Measurements from ENCODE around the gene POLD4.

The POLD4 gene

DNA sequence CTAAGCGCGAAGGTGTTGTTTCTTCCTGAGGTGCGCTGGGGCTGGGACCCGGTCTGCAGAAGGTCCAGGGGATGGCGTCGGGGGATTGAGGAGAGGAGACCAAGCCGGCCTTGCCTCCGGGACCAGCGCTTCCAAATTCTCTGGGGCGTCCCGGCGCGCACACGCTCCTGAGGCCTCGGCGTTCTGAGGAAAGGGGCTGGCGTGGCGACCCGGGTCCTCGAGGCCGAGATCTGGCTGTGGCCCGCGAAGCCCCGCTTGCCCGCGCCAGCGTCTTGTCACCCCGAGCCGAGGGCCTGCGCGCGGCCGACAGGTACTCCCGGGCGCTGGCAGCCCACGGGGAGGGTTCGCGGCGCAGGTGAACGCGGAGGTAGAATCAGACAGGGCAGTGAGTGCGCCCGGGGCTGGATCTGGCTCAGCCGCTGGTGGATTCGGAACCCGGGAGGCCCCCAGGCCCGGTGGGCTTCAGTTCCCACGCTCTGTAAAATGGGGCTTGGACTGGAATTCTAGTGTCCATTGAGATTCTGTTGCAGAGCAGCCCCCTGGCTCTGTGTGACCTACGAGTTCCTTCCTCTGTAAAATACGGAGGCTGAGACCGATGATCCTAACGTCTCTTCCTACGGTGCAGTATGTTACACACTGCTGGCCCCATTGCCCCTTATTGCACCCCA, 35.3 kb downstream of the POLD4 start:
- DNase-seq (ENCODE audit: low read depth, low spot score) = no peak

DNA sequence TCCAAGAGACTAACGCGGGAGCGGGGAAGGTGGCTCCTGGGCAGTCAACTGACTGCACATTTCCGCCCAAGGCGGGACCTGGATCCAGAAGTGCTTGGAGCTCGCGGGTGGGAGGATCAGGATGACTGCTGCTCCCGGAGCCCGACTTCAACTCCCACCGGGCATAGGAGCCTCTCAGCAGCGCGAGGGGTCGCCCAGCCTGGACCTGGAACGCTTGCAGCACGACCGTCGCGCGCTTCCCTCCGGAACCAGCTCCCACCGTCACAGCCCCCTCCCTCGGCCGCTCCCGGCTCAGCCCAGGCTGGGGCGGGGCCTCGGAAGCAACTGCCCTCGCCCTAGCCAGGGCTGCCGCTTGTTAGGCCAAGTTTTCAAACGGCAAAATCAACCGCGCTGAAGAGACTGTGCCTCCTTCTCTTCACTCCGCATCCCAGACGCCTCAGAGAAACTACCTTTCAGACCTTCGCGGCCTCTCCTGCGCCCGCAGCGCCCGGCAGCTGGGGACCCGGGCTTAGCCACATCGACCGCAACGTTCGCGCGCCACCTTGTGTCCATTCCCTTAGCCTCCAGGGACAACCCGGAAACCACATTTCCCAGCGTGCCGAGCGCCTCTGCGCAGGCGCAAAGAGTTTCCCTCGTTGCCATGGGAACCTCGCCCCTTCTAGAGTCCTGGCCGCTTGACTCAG, 36.0 kb downstream of the POLD4 start:
- peak; percentile 84 for DNase-seq (ENCODE audit: low read depth, low spot score)

DNA sequence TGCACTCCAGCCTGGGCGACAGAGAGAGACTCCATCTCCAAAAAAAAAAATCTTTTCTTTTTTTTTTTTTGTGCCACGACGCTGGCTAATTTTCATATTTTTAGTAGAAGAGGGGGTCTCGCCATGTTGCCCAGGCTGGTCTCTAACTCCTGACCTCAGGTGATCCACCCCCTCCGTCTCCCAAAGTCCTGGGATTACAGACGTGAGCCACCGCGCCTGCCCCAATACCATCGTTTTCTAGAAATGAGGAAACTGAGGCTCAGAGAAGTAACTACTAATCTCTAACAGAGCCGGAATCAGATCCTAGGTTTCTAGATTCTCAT, 36.5 kb downstream of the POLD4 start:
- no peak for DNase-seq (ENCODE audit: low read depth, low spot score)

DNA sequence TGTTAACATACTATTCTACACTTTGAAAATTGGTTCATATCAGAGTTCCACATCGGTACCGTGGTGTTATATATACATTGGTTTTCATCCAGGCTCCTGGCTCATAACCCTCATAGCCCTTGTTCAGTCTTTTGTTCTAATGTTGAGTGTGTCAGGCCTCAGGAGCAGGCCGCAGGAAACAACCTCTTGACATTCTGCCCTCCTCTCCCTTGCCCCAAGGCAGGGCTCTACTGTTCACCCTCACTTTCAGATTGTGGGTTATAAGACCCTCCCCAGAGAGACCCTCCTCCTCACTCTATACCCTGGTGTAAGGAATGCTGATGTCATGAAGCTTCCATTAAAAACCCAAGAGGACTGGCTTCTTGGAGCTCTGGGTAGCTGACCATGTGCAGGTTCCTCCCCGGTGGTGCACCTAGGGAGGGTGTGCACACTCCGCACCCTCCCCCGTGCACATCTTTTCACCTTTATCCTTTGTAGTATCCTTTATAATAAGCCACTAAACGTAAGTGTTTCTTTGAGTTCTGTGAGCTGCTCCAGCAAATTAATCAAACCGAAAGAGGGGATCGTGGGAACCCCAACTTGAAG, 37.9 kb downstream of the POLD4 start:
- no peak for DNase-seq (ENCODE audit: low read depth, low spot score)

DNA sequence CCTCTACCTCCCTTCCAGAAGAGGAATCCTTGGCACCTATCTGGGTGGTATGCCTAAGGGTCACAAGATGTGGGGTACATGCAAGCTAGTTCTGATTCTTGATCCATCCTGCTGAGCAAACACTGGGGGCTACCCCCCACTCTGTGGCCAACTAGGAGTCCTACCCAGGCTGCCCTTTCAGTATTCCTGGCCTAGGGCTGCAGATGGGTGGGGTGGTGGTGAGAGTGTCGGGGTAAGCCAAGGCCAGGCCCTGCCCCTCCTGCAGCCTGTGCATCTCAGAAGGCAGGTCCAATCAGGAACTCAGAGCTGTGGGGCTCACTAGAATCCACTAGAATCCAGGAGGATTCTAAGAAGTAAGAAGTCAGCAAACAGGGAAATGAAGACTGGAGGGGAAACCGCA, 39.1 kb downstream of the POLD4 start:
- DNase-seq (ENCODE audit: low read depth, low spot score) = no peak

DNA sequence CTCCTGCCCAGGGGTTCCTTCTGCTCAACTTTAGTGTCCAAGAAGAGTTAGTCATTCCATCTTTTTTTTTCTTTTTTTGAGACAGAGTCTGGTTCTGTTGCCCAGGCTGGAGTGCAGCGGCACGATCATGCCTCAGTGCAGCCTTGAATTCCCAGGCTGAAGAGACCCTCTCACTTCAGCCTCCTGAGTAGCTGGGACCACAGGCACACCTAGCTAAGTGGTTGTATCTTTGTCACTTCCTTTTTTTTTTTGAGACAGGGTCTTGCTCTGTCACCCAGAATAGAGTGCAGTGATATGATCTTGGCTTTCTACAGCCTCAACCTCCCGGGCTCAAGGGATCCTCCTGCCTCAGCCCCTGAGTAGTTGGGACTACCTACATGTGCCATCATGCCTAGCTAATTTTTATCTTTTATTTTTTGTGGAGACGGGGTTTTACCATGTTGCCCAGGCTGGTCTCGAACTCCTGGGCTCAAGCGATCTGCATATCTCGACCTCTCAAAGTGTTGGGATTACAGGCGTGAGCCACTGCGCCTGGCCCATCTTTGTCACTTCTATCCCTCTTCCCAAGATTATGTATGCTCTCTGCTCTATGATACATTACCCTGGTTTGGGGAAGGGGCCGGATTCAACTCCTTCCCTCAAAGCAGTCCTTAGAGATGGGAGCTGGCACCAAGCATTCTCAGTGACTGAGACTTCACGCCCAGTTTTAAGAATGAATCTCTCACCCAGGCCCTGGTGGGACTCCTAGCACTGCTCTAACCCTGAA, 40.0 kb downstream of the POLD4 start:
- DNase-seq (ENCODE audit: low read depth, low spot score) = no peak

DNA sequence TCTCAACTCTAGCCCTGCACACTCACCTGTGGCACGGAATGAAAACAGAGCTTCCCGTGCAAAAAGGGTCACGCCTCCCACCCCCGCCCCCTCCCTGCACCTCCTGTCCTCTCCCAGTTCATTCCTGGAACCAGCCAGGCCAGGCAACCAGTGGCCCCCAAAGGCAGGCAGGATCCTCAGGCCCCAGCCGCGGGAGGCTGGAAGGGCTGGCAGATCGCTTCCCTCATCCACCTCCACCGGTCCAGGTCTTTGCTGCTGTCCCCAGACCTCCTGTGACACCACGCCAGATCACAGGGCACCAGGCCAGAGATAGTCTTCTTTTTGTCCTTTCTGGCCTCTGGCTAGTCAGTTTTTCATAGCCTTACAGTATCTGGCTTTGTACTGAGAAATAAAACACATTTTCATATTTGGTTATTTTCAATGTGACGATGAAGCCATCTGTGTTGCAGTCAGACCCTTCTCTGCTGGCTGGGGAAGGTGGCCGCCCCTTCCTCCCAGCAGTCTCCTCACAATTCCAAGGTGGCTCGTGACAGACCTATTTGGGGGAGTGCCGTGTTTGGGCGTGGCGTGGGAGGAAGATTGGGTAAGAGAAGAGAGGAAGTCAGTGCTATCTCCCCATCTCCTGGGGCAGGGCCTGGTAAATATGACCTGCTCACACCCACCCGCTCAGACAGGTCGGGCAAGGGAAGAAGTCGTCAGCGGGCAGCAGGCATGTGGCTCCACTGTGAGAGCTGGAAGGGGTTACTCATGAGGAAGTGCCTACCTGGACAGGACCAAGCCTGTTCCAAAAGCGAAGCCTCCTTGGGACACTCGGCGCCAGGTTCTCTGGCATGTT, 40.9 kb downstream of the POLD4 start:
- DNase-seq (ENCODE audit: low read depth, low spot score) = no peak

DNA sequence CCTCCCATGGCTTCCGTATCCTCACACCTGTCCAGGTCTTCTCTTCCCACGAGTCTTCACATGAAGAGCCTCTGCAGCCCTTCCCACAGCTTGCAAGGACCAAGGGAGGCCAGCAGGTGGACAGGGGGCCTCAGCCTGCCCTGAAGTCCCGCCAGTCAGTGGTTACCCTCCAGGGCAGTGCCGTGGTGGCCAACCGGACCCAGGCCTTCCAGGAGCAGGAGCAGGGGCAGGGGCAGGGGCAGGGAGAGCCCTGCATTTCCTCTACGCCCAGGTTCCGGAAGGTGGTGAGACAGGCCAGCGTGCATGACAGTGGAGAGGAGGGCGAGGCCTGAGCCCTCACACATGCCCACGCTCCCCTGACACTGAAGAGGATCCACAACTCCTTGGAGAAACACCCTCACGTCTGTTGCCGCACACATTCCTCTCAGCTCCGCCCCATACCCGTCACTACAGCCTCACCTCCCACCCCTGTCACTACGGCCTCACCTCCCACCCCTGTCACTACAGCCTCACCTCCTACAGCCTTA, 41.7 kb downstream of the POLD4 start:
- DNase-seq (ENCODE audit: low read depth, low spot score) = no peak

DNA sequence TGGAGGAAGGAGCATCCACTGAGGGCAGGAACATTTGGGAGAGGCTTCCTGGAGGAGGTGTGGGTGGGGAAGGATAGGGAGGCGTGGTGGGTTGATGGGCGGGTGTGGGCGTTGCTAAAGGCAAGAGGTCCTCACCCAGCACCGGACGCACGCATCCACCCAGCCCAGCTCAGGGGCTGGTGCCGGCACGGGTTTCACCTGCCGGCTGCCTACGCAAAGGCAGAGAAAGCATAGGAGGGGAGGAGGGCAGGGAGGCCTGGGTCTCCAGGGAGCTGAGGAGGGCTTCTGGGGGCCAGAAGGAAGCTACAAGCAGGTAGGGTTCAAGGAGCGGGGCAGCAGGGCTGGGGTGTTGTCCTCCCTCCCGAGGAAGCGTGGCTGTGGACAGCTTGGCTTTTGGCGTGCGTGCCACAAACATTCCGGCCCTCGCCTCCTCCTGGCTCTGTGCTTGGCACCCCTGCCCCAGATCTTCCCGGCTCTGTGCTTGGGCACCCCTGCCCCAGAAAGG, 42.2 kb downstream of the POLD4 start:
- no peak for DNase-seq (ENCODE audit: low read depth, low spot score)

DNA sequence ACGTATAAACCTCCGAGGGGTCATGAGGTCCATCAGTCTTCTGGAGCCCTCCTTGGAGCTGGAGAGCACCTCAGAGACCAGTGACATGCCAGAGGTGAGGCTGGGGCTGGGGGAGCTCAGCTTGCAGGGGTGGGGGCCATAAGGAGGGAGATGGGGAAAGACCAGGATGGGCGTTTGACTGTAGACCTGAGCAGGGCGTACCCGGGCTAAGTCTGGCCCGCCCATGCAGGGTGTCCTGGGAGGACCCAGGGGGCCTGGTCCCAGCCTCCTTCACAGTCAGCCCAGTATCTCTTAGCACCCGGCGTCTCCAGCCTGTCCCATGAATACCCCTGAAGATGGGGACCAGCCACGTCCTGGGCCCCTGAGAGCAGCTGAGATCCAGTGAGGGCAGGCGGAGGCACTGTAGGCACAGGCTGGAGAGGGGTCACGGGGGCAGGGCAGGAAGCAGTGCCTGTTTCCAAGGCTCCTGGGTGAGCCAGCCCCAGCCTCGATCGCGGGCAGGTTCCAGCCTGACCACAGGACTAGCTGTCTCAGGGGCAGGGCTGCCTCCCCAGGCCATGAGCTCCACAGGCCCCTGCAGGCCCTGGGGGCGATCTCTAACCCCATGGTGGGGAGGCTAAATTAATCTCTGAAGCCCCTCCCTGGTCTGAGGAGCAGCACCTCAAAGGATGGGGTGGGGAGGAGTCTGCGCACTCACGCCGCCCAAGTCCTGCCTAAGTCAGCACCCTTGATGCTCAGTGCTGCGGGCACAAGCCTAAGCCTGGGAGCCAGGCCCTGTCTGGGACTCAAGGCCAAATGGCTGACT, 42.9 kb downstream of the POLD4 start:
- DNase-seq (ENCODE audit: low read depth, low spot score) = no peak

DNA sequence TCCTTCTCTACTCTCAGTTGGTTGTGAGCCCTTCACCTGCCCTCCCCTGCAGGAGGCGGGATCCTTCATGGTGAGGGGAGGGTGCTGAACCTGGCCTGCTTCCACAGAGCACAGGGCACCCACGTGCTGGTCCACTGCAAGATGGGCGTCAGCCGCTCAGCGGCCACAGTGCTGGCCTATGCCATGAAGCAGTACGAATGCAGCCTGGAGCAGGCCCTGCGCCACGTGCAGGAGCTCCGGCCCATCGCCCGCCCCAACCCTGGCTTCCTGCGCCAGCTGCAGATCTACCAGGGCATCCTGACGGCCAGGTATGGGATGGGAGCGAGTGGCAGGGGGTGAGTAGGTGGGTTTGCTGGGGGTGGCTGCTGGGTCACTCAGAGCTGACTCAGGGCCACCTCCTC, 43.7 kb downstream of the POLD4 start:
- DNase-seq (ENCODE audit: low read depth, low spot score) = no peak

DNA sequence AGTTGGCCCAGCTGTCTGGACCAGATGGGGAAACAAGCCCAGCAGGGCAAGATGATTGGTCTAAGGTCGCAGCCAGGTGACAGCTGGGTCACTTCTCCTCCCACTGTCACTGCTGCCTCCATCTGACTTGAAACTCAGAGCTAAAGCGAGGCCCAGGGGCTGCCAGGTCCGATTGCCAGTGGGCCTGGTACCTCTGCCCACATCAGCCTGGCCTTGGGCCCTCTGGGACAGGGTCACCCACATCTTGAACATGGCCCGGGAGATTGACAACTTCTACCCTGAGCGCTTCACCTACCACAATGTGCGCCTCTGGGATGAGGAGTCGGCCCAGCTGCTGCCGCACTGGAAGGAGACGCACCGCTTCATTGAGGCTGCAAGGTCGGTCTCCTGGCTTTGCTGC, 44.2 kb downstream of the POLD4 start:
- DNase-seq (ENCODE audit: low read depth, low spot score) = no peak

DNA sequence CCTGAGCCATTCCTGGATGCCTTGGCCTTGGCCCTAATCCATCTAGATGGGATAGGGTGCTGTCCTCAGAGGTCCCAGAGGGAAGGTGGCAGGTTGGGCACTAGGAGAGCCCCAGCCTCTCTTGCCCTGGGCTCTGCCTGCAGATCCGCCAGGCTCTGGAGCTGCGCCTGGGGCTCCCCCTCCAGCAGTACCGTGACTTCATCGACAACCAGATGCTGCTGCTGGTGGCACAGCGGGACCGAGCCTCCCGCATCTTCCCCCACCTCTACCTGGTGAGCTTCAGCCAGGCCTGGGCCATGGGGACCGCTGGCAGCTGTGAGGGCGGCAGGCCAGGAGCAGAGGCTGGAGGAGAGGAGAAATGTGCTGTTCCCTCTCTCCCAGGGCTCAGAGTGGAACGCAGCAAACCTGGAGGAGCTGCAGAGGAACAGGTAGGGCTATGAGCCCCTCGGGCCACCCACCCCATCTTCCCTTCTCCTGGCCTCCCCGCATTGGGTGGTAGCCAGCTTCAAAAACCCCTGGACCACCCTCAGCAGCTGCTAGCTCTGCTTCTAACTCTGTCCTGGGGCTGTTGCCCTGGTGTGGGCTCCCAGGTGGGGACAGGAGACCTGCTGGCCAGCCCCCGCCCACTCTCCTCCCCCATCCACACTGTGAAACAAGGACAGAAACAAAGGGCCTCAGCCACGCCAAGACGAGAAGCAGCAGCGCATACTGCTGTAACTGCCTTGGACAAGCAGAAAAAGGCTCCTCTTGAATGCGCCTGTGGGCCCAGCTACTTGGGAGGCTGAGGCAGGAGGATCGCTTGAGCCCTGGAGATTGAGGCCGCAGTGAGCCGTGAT, 45.1 kb downstream of the POLD4 start:
- DNase-seq (ENCODE audit: low read depth, low spot score) = no peak

DNA sequence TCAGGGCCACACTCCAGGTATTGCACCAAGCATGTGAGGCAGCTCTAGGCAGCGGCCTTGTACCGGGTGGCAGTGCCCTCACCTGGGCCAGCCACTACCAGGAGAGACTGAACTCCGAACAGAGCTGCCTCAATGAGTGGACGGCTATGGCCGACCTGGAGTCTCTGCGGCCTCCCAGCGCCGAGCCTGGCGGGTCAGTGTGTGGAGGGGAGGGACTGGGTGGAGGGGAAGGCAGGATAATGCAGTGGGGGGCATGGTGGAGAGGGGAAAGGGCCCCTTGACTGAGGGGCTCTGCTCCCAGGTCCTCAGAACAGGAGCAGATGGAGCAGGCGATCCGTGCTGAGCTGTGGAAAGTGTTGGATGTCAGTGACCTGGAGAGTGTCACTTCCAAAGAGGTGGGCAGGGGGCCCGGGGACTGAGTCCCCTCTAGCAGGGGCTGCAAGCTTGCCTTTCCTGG, 45.8 kb downstream of the POLD4 start:
- no peak for DNase-seq (ENCODE audit: low read depth, low spot score)

DNA sequence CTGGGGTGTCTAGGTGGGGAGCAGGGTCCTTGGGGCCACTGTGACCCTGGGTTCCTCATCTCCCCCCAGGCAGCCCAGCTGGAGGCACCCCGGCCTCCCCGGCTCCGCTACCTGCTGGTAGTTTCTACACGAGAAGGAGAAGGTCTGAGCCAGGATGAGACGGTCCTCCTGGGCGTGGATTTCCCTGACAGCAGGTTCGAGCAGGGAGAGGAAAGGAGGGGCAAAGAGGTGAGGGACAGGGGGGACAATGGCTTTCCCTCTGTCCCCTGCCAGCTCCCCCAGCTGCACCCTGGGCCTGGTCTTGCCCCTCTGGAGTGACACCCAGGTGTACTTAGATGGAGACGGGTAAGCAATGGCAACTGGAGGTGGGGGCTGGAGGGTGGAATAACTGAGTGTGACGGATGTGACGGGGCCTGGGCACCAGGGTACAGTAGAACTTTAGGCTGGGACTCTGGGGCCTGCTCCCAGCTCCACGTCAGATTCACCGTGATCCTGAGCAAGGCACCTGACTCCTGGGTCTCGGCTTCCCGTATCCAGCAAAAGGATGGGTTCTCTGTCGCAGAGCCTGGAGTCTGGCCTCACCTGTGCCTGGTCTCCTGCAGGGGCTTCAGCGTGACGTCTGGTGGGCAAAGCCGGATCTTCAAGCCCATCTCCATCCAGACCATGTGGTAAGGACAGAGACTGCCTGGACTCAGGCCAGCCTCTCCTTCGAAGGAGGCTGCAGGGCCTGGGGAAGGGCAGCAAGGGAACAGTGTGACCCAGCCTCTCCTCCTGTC, 46.4 kb downstream of the POLD4 start:
- no peak for DNase-seq (ENCODE audit: low read depth, low spot score)

DNA sequence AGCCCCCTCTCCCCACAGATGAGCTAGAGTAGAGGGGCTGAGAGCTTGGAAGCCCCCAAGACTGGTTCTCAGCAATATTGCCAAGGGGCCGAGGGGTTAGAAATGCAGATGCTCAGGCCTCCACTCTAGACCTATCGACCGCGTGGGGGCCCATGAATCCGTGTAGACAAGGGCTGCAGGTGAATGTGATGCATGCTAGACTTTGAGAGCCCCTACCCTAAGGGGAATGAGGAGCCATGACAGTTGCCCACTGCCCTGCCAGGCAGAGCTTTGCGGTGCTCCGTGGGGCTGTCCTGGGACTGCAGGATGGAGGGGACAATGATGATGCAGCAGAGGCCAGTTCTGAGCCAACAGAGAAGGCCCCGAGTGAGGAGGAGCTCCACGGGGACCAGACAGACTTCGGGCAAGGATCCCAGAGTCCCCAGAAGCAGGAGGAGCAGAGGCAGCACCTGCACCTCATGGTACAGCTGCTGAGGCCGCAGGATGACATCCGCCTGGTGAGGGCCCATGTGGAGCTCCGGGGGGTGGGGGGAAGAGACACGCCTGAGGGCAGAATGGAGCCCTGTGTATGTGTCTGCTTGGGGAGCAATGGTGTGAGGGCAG, 48.7 kb downstream of the POLD4 start:
- no peak for DNase-seq (ENCODE audit: low read depth, low spot score)

DNA sequence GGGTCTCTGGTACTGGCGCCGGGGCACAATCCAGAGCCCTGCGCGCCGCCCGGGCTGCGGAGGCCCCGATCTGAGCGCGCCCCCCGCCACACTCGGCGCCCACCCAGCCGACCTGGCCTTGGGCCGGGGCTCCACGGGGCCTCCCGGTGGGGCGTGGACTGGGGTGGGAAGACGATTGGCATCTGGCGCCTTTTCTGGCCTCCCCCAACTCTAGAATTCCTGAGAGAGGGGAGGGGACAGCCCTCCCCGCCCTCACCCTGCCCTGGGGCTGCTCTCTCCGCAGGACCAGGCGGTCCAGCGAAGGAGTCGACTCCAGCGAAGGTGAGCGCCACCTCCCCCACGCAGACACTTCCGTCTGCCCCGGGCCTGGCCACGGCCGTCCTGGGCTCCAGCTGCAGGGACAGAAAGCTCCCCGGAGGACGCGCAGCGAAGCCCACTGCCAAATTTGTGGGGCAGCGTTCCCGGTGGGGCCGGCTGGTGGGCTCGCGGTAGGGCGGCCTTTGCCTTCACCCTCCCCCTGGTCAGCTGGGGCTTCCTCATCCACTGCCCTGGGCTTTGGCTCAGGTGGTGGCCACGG, 49.4 kb downstream of the POLD4 start:
- DNase-seq (ENCODE audit: low read depth, low spot score) = no peak
